NB4 (cell line): Measurements from ENCODE around the gene ATRAID.

Source experiments
- CTCF ChIP-seq: IDR thresholded peaks from one replicate; pipeline ENCODE4 v1.5.1; 2012; ENCODE audit warnings: low read depth, low read length
- MAX ChIP-seq: IDR thresholded peaks from 2 replicates; pipeline ENCODE4 v1.6.1; 2011; ENCODE audit warnings: low read depth, low read length

GRCh38 chr2:27265536-27265870, 53.7 kb downstream of the ATRAID start:
- TF ChIP-seq CTCF (no peak), MAX (no peak)
